HPDE6-E6E7 (cell line): ENCODE results near the gene IFT88.
A peak's percentile ranks its signal among the peaks of the same experiment; 100 is the strongest.

ENCODE experiments used
- DNase-seq: peaks from one replicate; pipeline ENCODE4 v3.0.0; 2011; ENCODE audit warnings: missing footprints; ENCODE audit errors: extremely low spot score

Gene IFT88

DNA sequence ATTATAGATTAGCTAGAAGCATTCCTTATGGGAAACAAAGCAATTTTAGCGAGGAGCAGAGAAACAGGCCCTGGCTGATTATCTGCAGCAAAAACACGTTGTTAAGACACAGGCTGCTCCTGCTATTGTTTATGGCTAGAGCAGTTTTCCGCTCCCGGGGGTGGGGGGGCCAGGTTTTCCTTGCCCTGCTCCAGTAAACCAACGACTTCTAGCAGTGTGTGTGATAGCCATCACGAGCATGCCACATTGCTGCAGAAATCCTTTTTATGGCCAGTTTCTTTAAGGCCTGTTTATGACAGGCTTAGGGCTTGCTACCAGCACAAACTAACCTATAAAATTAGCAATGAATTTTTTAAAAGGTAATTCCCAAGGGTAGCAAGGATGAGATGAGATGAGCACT is 118.1 kb downstream of the IFT88 start:
- no peak for DNase-seq

DNA sequence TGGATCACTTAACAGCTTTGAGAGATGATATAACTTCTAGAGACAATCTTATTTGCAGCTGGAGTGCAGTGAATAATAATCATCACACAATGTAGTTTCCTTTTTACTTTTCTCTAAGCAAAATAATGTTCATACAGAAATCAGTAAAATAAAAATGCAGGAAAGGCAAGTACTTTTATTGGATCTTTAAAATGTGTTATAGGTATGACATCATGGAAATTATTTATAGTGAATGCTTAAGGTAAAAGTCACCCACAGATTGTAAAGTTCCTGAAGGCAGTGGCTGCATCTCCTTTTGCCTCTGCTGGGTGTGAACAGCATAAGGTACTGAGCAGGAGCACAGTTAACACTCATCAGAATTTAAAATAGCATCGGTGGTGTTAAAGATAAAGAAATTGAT is 119.2 kb downstream of the IFT88 start:
- no peak for DNase-seq

DNA sequence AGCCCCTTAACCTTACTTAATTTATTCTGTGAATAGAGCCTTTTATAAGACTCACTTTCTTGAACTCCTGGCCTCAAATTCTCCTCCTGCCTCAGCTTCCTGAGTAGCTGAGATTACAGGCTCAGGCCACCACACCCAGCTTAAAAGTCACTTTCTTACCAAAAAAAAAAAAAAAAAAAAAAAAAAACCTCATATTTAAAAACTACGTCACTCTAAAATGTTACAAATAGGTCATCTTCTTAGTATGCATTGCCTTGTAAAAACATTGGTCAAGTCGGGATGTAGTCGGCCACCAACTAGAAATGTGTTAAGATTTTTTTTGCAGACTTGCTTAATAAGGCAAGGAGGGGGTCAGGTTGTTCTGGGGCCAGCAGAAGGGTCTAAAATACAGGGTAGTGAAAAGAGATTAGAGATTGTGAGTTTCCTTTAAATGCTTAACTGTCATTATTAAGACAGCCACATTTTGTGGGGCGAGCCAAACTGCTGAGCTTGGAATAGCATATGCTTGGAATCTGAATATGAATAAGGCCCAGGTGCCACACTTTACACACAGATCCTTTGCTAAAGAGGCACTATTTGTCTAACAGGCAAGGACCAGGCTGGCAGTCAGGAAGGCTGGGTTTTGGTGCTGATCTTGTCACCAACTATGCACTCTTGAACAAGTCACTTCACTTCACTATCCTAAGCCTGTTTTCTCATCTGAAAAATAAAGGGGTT is 120.1 kb downstream of the IFT88 start:
- DNase-seq = no peak

DNA sequence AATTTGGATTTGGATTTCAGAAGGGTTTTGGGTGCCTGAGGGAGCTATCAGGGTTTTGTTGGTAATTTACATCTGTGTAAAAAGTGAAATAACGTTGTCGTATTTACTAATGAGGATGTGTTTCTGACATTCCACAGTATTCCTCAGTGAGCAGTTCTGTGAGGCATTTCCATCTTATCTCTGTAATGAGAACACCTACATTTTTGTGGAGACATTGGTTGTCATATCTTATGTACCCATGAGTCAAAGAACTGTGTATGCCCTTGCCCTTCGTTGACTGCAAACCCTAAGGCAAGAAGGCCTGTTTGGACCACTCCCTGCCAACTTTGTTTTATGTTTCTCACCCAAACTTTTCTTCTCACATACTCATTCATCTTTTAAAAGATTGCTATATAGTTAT is 122.3 kb downstream of the IFT88 start:
- no peak for DNase-seq

DNA sequence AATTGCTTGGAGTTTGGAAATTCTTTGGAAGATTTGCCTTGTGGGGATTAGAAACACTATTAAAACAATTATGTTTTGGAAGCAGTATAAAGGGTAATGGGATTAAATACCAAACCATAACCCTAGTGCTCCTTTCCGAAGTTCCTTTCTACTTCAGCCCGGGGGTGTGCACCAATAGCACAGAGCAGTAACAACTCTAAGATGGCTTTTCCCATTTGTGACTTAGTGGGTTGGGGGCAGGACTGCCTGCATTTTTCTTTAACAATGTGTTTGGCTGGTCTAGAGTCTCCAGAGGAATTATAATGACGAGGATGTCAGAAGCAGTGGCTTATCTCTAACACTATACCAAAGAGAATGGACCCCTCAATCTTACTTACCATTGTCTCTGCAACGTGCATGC is 124.7 kb downstream of the IFT88 start:
- DNase-seq = no peak

DNA sequence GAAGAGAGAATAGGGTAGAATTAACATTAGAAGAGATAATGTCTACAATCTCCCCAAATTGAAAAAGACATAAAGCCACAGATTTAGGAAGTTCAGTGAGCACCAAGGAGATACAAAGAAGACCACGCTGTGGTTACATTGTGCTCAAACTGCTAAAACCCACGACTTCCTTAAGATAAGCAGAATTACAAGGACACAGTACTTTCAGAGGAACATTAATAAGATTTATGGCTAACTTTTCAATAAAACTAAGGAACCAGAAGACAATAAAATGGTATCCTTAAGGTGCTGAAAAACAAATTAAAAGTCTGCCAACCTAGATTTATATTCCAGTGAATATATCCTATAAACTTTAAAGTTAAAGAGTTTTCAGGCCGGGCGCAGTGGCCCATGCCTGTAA is 129.1 kb downstream of the IFT88 start:
- no peak for DNase-seq

DNA sequence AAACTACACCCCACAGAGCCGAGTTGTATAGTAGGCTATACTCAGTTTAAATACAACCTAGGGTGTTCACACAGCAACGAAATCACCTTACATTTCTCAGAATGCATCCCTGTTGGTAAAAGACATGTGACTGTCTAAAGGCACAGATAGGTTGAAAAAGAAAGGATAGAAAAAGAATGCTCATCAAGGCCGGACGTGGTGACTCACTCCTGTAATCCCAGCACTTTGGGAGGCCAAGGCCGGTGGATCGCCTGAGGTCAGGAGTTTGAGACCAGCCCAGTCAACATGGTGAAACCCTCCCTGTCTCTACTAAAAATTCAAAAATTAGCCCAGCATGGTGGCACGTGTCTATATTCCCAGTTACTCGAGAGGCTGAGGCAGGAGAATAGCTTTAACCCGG is 132.8 kb downstream of the IFT88 start:
- DNase-seq = no peak

DNA sequence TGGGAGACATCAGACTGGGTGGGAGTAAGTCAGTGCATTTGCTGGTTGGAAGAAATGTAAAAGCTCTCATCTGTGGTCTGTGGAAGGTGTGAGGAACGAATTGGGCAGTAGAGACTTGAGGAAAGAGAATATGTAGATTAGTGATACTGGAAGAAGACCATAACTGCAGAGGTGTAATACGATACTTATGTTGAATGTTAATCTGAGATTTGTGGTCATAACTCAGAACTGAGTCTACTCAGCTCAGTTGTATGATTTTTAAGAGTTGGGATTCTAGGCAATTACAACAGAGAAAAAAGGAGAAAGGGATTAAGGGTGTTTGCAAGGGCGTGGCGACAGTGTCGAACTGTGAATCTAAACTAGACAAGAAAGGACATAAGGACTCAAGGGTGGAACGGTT is 133.3 kb downstream of the IFT88 start:
- no peak for DNase-seq

DNA sequence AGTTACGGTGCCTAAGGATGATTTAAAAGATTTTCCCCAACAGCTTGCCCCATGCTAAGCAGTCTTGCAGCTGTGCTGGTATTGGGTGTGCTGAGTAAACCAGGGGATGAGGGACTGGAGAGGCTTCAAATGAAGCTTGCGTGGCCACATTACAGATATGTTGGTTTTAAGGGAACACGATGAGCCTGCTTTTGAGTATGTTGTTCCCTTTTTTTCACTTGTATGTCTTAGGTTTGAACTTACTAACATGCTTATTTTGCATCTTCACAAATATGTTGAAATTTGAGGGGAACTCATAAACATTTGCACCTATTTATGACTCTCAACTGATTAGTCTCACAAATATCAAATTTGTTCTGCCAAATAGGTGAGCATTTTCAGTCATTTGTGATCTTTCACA is 134.5 kb downstream of the IFT88 start:
- DNase-seq = no peak

DNA sequence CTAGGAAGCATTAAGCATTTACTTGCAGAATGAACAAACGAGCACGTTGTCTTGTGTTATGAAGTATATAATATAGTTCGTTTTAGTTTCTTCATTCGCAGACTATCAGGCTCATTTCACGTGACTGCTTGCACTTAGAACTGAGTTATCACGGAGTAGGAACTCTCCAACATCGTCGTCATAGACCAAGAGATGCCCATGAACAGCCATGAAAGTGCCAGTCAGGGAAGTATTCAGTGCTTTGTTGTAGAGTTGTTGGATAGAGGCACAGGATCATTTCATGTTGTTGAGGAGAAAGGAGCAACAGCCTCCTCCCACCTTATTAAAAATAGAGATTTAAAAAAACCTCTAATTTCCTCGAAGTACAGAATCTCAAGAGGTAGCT is 135.6 kb downstream of the IFT88 start:
- no peak for DNase-seq

DNA sequence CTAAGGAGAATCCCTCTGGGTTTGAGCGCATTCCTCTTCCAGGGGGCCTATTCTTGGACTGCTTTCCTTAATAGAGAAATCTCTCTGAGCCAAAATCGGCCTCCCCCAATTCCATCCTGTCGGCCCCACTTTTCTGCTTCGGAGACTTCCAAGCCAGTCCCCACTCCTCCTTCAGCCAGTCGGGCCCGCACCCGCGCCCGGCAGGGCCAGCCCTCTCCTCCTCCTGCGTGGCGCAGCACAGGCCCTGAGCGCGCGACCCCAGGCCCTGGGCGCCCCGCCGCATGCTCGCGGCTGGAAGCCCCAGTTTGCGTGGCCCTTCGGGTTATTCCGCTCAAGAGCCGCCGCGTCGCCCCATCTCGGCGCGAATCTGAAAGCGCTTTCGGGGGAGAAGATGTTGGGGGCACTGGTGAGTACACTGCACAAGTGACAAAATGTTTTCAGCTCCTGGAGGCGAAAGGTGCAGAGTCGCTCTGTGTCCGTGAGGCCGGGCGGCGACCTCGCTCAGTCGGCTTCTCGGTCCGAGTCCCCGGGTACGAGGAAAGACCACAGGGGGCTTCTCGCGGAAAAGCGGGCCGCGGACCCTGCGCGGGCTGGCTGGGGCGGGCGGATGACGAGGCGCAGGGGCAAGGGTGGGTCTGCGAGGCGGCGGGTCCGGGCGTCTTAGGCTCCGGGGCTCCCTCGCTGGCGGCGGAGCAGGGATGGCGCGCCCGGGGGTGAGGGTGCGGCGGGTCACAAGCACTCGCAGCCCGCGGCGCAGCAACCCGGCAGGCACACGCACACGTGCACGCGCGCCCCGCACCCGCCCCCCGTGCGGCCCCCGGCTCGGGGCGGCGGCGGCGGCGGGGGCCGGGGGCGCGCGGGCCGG is 136.2 kb downstream of the IFT88 start, which contains the start of gene IL17D:
Gene IL17D (plus strand): TSS at position 785 of the 865 bp plus-strand sequence. CDS start 303 bp downstream, outside the sequence.
- no peak for DNase-seq

DNA sequence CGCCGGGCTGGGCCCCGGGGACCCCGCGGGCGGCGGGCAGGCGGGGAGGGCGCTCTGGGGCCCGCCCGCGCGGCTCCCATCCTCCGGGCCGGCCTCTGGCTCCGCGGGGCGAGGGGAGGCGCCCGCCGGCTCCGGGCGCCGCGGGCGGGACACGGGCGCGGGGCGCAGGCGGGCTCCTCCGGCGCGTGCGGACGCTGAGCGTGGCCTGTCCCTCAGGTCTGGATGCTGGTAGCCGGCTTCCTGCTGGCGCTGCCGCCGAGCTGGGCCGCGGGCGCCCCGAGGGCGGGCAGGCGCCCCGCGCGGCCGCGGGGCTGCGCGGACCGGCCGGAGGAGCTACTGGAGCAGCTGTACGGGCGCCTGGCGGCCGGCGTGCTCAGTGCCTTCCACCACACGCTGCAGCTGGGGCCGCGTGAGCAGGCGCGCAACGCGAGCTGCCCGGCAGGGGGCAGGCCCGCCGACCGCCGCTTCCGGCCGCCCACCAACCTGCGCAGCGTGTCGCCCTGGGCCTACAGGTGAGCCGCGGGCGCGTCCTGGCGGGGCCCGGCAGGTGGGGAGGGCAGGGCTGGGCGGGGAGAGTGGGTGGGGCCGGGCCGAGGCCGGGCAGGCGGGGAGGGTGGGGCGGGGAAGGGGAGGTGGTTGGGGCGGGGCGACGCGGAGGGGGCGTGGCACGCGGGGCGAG is 137.0 kb downstream of the IFT88 start:
- peak; percentile 40 for DNase-seq

DNA sequence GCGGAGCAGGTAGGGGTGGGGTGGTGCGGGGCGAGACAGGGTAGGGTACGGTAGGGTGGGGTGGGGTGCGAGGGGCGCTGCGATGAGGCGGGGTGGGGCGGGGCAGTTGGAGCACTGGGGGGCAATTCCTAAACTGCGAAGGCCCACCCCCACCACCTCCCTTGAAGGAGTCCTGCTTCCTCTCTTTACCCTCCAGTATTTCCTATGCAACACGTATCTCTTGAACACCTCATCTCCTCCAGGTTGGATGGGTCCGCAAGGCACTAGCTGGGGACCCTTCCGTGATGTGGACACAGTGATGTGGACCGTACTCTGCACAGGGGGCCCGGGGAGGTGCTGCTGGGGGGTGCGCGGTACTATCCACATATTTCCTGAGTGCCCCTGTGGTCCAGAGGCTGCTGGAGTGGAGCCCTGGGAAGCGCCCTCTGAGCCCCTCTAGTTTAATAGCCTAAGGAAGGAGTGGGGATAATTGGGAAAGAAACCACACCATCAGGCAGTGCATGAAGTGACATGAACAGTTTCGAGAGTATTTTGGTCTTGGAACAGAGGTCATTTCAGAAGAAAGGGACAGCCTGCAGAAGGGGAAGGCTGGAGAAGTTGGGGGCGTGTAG is 137.6 kb downstream of the IFT88 start:
- no peak for DNase-seq

DNA sequence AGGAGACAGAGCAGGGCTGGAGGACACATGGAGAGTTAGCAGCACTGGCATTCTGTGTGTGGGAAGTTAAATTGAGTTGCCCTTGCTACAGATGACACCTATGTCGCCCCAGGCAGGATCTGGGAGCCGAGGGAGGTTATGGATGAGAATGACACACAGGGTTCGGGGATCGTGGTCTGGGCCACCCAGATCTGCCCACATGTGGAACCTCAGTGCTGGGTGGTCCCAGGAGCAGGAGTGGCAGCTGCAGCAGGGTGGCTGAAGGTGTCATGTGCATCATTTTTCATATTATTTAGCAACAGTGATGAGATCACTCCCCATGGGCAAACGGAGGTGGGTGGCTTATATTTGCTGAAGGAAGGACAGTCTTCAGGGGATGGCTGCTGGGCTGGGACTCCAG is 139.7 kb downstream of the IFT88 start:
- no peak for DNase-seq

DNA sequence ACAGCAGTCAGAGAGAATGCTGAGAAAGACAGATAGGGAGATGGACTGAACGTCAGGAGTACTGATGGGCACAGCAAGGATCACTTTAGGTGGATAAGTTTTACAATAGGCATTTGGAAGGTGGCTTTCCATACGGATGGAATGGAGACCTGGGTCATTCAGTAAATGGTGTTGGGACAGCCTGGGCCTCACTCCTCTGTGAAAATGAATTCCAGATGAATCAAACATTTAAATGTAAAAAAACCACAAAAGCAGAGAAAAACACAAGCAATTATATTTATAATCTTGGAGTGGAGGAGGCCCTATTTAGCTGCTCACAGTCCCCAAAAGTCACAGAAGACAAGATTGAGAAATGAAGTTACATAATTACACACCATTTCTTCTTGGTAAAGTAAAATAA is 141.3 kb downstream of the IFT88 start:
- no peak for DNase-seq

DNA sequence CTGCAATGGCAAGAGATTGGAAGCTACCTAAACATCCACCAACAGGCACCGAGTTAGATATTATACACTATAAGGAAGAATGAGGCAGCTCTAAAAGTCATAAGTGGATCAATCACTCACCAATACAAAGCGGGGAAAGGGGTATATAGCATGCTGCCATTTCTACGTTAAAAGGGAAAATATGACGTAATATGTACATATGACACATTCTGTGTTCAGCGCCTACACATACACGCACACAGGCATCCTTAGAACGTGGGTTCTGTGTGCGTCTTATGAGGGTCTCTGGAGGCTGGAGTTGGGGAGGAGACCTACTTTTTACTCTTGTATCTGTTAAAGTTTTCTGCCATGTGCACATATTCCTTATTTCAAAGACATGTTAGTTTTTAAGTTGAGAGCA is 142.4 kb downstream of the IFT88 start:
- no peak for DNase-seq

DNA sequence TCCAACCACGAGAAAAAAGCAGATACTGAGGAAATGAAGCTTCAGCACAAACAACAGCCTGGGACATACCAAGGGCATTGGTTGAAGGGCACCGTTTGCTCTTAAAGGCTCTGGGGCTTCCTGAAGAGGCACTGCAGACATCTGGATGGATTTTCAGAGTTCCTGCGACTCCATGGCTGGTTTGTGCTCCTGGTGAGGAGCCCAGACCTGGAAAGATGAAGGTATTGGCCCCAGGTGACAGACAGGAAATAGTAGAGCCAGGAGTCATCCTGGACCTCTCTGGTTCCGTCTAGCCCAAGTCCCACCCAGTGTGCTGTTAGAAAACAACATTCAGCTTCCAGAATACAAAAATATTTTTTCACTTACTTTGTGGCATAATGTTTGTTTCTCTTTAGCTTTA is 142.8 kb downstream of the IFT88 start:
- DNase-seq = no peak

DNA sequence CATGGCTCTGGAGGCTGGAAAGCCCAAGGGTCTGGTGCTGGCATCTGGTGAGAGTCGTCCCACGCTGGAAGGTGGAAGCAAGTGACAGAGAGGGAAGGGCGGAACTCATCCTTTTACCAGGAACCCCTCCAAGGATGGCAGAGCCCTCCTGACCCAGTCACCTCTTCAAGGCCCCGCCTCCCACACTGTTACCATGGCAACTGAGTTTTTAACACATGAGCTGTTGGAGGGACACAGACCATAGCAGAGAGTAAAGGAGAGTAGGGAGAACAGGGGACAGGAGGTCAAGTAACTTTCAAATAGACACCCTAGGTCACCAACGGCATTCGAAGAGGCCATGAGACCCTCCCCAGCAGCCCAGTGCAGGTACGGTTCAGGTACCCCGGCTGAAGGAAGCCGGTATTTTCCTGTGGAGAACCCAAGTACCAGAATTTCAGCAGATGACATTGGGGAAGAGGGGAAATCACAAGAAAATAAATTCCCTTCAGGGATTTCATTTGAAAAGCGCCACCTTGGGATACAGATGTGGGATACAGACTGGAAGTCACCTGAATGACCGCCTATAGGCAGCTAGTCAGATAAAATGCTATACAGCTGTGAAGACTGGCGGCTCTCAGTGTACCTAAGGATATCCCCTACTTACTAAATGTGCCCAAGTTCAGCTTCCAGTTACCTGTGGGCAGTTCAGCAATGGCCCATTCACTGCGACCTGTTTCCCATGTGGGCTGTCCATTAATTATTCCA is 144.5 kb downstream of the IFT88 start:
- DNase-seq = no peak

DNA sequence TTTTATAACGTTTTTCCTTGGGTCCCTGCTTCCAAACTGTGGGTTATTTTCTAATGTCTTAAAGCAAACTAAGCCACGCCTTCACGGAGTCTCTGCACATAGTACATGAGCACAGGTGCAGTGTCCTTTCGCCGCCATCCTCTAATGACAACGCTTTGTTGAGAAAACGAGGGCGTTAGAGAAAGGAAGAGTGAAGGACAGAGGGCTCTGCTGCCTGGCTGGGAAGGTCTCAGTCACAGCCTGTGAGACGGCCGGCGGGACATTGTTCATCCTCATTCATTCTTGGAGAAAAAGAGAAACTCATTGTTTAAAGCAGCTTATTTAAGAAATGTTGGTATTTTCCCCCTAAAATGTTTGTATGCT is 146.0 kb downstream of the IFT88 start:
- no peak for DNase-seq

DNA sequence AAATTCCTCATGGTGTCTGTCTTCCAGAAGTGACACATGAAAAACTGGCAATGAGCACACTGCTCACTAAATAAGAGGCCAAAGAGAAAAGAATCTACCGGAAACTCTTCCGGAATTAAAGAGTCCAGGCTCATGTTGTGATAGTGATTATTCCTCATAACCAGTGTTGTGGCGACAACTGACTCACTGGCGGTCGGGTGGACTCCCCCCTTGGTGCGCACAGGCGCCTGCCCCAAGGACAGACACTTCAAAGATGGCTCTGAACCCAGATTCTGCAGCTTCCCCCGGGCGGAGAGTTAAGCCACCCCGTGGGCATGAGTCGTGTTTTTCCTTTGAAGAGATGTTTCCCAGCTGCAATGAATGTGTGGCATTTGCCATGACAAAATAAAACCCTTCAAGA is 146.8 kb downstream of the IFT88 start:
- DNase-seq = no peak

DNA sequence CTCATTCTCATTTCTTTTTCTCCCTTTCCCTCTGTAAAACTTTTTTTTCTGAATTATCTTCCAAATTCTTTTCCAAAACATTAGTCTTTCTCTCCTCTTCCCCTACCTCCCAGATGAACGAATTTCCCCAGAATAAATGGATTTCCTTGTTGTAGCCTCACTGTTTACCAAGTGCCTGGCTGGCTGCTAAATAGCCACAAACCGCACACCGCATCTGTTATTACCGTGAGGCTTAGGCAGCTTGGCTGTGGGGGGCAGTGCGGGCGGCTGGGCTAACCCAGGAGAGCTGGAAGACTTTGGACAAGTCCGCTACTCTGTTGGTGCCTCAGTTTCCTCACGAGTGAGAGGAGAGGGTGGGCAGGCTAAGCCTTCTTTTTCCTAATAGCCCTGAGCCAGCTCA is 147.2 kb downstream of the IFT88 start:
- no peak for DNase-seq
